SU-DHL-6 (cell line): ENCODE measurements around the gene MPND.

Source experiments
- H2AFZ ChIP-seq: fragments of 200-600 bp; sonication (generic); 2 replicates; pipeline ENCODE4 v1.6.1; 2014; ENCODE audit warnings: low read depth, mild to moderate bottlenecking, moderate library complexity, mixed read lengths, antibody characterized with exemption, low read length; ENCODE audit not compliant: severe bottlenecking
- H3F3A ChIP-seq: fragments of 200-600 bp; shearing (Covaris generic); 2 replicates; pipeline ENCODE4 v1.6.0; 2016; ENCODE audit warnings: antibody characterized with exemption, mild to moderate bottlenecking; ENCODE audit not compliant: insufficient read depth
- H3K27ac ChIP-seq: fragments of 200-600 bp; sonication (generic); 2 replicates; pipeline ENCODE4 v1.5.1; 2016; ENCODE audit warnings: low read depth, mild to moderate bottlenecking, low read length, moderate library complexity, mixed read lengths
- H3K27me3 ChIP-seq: fragments of 200-600 bp; sonication (generic), shearing (Covaris generic); 2 replicates; pipeline ENCODE4 v1.6.0; 2014; ENCODE audit warnings: mild to moderate bottlenecking, low read length
- H3K36me3 ChIP-seq: fragments of 200-600 bp; sonication (generic); 2 replicates; pipeline ENCODE4 v1.6.1; 2014; ENCODE audit warnings: mild to moderate bottlenecking, low read length, mixed read lengths
- H3K4me2 ChIP-seq: fragments of 300-600, 200-600 bp; shearing (Covaris generic), sonication (generic); 2 replicates; pipeline ENCODE4 v1.6.0; 2014; ENCODE audit warnings: low read length, low read depth, mild to moderate bottlenecking; ENCODE audit not compliant: poor library complexity, severe bottlenecking
- H3K4me3 ChIP-seq: fragments of 200-600 bp; sonication (generic); 2 replicates; pipeline ENCODE4 v1.5.1; 2014; ENCODE audit warnings: antibody characterized with exemption, low read length, mild to moderate bottlenecking, mixed read lengths; ENCODE audit not compliant: insufficient read depth, poor library complexity, severe bottlenecking
- H3K79me2 ChIP-seq: fragments of 200-600 bp; sonication (generic); 2 replicates; pipeline ENCODE4 v1.6.1; 2014; ENCODE audit warnings: mild to moderate bottlenecking, low read length, moderate library complexity; ENCODE audit not compliant: insufficient read depth
- H3K9ac ChIP-seq: fragments of 200-600 bp; sonication (generic); 2 replicates; pipeline ENCODE4 v1.7.0; 2014; ENCODE audit warnings: mild to moderate bottlenecking, low read length
- H3K9me2 ChIP-seq: fragments of 200-600 bp; sonication (generic); replicated peaks from 2 replicates; pipeline ENCODE4 v1.6.1; 2014; ENCODE audit warnings: low read length; ENCODE audit not compliant: insufficient read depth
- H3K9me3 ChIP-seq: fragments of 200-600 bp; sonication (generic); 2 replicates; pipeline ENCODE4 v1.6.1; 2014; ENCODE audit warnings: low read length, mixed read lengths; ENCODE audit not compliant: insufficient read depth
- H4K20me1 ChIP-seq: fragments of 200-600 bp; sonication (generic); 2 replicates; pipeline ENCODE4 v1.6.1; 2014; ENCODE audit warnings: low read depth, mild to moderate bottlenecking, antibody characterized with exemption, low read length, moderate library complexity, mixed read lengths
- CTCF ChIP-seq: fragments of 200-600 bp; sonication (generic); IDR thresholded peaks from one replicate; pipeline ENCODE4 v1.5.1; 2017; ENCODE audit warnings: antibody characterized with exemption, mild to moderate bottlenecking, low read length, moderate library complexity; ENCODE audit not compliant: insufficient read depth, poor library complexity, severe bottlenecking
- EZH2phosphoT487 ChIP-seq: fragments of 200-600 bp; sonication (generic), shearing (Covaris generic); conservative IDR thresholded peaks from 2 replicates; pipeline ENCODE4 v1.6.1; 2018; ENCODE audit warnings: mild to moderate bottlenecking, antibody characterized with exemption, low read length, moderate library complexity, mixed read lengths

Gene MPND

DNA sequence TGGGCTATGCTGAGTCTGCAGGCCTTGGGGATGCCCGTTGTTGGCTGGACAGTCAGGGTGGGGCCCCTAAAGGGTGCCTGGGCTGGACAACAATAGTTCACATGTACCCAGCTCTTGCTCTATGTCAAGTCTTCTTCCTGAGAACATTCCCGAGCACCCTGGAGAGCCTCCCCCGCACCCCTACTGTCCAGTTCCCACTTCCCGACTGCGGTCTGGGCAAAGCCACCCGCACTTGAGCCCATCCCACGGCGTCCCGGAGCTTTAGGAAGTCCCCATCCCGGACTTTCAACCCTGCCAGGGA lies 1.1 kb upstream of the MPND start:
- peak overlapping the region; percentile 61 for H3K9ac ChIP-seq
- TF ChIP-seq EZH2phosphoT487 (no peak), CTCF (no peak)
- H3K27ac ChIP-seq, result peak overlapping the region; percentile 32; the same call in 1 of the 2 replicates
- H3K27me3 ChIP-seq, result no peaks in the 10 kb centered on the region
- H3K9me2 ChIP-seq, result no peaks in the 10 kb centered on the region
- no peaks in the 10 kb centered on the region for H4K20me1 ChIP-seq
- peak overlapping the region; percentile 71 for H3K4me2 ChIP-seq
- 0 out of 2 replicates have a peak, but pooled peaks cover 2% of the 10 kb centered on the region for H3F3A ChIP-seq
- H2AFZ ChIP-seq, result peak overlapping the region; percentile 76
- H3K79me2 ChIP-seq, result no peaks in the 10 kb centered on the region
- no peaks in the 10 kb centered on the region for H3K36me3 ChIP-seq
- H3K4me3 ChIP-seq, result peak overlapping the region; percentile 54
- no peaks in the 10 kb centered on the region for H3K9me3 ChIP-seq

DNA sequence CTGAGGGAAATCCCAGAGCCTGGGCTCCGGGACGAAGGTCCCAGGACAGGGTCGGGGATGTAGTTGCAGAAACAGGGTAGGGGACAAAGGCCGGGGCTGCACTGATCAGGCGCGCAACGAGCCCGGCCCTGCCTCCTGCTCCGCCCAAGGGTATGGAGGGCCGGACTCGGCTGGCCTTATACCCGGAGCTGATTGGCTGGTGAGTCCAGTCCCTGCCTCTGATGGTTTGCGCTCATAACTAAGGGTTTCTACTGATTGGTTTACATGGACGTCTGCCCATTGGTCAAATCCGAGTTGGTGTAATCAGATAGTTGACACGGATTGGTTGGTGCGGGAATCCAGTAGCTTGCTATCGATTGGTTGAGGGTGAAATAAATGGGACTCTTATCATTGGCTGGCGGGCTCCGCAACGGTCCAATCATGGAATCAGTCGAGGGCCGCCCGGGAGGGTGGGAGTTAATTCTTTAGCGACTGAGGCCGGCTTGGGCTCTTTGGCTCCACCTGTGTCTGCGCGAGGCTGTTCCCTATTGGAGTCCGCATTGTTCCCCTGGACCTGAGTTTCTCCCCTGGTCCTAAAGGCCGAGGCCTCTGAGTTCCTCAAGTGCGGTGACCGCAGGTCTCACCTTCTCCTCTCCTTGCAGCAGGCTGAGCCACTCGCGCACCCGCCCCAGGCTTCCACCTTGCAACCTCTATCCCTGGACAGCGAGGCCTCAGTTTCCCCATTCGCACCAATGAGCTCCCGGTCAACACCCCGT lies 570 bp upstream of the MPND start:
- no peaks in the 10 kb centered on the region for H3K79me2 ChIP-seq

DNA sequence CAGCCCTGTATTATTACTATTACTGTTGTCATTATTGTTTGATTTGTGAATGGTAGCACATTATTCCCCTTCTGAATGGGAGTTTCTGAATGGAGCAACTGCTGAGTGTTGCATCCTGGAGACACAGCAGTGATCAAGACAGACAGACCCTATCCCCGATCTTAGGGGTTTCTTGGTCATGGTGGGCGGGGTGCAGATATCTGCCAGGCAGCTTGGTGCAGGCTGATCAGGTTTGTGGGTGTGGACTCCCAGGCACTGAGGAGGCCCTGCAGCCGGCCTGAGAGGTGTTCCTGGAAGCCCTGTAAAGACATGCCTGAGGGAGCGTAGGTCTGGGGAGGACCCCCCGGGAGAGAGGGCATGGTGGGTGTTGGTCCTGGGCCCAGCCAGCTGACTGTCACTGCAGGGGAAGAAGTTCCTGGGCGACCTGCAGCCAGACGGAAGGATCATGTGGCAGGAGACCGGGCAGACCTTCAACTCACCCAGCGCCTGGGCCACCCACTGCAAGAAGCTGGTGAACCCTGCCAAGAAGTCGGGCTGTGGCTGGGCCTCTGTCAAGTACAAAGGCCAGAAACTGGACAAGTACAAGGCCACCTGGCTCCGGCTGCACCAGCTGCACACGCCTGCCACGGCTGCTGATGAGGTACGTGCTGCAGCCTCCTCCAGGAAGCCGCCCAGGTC lies 2.1 kb downstream of the MPND start:
- H3K36me3 ChIP-seq, result no peaks in the 10 kb centered on the region
- no peak overlapping the region for H2AFZ ChIP-seq
- H3K4me3 ChIP-seq, result no peak overlapping the region
- H3K9me3 ChIP-seq, result no peaks in the 10 kb centered on the region
- no peaks in the 10 kb centered on the region for H3K9me2 ChIP-seq
- H3K79me2 ChIP-seq, result no peaks in the 10 kb centered on the region
- no peaks in the 10 kb centered on the region for H4K20me1 ChIP-seq
- no peak overlapping the region for H3K27ac ChIP-seq
- 0 out of 2 replicates have a peak, but pooled peaks cover 2% of the 10 kb centered on the region for H3F3A ChIP-seq
- no peaks in the 10 kb centered on the region for H3K27me3 ChIP-seq
- H3K9ac ChIP-seq, result no peak overlapping the region
- no peak overlapping the region for H3K4me2 ChIP-seq
- TF ChIP-seq CTCF, result no peak
- no peak for TF ChIP-seq EZH2phosphoT487

More for the DNA sequence above, 570 bp upstream of the MPND start:
- Histone ChIP-seq H3K9me3 (no peaks in the 10 kb centered on the region), H3K9me2 (no peaks in the 10 kb centered on the region), H3K4me2 (peak overlapping the region; percentile 83), H2AFZ (peak overlapping the region; percentile 96), H3K4me3 (peak overlapping the region; percentile 67), H3K27me3 (no peaks in the 10 kb centered on the region), H3K27ac (peak overlapping the region; percentile 70), H3K36me3 (no peaks in the 10 kb centered on the region), H3K9ac (peak overlapping the region; percentile 61), H3F3A (0 out of 2 replicates have a peak, but pooled peaks cover 2% of the 10 kb centered on the region), H4K20me1 (no peaks in the 10 kb centered on the region)
- no peak for TF ChIP-seq EZH2phosphoT487
- no peak for TF ChIP-seq CTCF
